HG02642 (cell line): ENCODE results near the gene UXS1.

Experiments used
- ATAC-seq: cut with Tn5 transposase; IDR thresholded peaks from one replicate; pipeline ENCODE4 v1.9.1; 2021; ENCODE audit warnings: mild to moderate bottlenecking; ENCODE audit not compliant: unreplicated experiment, poor library complexity

UXS1 gene

DNA sequence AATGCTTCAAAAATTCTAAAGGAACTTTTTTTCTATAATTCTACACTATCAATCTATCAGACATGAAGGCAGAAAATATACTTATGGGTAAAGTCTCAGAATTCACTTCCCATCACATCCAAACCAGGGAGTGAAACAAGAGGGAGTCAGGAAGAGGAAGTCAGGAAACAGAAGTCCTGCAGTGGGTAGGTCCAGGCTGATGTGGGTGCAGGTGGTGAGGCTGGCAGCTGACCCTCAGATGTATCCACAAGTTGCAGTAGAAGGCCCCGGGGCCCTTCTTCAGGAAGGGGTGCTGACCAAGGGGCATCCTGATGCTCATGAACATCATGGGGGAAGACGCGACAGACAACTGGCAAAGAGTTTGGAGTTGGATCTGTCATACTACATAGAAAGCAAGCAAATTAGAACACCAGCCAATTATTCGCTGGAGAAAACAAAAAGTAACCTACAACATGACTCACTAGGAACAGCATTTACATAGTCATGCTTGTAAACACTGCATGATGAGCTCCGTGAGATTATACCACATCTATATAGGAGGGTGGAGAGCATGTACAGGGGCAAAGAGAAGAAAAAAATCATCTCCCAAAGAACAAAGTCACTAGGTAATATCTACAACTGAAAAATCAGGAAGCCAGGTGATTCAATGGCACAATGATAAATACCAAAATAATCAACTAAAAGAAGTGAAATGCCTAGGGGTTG lies 4.2 kb downstream of the UXS1 start:
- no peak for ATAC-seq

DNA sequence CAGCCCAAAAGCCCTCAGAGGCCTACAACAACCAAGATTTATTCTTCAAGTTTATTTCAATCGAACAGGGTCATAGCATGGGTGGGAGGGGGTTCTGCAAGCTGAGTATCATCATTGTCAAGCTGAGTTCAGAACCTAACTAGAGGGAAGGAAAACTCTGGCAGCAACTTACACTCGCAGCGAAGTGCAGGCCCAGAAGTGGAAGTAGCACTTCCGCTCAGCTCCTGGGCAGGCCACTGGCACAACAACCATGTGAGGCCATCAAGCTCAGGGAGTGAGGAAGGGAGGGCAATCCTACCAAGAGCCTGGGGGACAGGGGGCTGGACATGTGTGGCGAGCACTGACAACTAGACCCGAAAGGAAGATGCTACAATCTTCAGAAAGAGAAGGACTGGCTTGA lies 4.8 kb downstream of the UXS1 start:
- ATAC-seq: no peak

DNA sequence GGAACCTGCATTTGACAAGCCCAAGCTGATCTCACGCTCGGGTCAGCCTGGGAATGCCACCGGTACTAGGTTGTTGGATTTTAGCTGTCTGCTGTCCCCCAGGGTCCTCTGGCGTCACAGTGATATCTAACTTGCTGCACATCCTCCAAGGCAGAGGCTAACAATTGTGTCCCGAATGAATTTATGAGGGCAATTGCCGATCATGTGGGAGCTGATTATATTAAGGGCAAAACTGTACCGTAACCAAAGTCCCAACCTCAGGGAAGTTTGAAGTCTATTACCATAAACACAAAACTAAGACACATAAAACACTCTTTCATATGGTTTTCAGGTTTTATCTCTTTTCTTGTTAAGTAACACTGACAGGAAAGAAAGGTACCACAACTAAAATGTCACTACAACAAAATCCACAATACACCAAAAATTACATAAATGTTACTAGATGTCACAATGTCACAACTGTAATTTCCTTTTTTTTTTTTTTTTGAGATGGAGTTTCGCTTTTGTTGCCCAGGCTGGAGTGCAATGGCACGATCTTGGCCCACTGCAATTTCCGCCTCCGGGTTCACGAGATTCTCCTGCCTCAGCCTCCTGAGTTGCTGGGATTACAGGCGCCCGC lies 6.7 kb downstream of the UXS1 start:
- no peak for ATAC-seq

DNA sequence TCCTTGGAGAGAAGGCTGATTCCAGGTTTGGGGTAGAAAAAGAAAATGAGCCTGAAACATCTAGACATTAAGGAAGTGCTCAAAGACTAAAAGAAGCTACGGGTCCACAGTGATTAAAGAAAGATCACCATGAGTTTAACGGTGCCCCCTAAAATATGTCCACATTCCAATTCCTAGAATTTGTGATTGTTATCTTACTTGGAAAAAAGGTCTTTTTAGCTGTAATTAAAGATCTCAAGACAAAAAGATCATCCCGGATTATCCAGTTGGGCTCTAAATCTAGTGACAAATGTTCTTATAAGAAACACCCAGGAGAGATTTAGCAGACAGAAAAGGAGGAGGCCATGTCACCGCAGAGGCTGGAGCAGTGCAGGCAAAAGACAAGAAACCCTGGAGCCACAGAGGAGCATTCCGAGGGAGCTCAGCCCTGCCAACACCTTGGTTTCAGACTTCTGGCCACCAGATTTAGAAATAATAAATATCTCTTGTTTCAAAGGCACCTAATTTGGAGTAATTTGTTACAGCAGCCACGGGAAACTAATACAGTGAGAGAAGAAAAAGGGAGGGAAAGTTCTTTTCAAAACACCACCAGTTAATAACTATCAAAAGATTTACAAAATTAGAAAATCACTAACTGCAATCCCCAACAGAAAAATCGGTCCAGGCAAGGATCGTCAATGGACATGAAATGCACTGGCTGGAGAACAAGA lies 8.5 kb downstream of the UXS1 start:
- ATAC-seq: no peak

DNA sequence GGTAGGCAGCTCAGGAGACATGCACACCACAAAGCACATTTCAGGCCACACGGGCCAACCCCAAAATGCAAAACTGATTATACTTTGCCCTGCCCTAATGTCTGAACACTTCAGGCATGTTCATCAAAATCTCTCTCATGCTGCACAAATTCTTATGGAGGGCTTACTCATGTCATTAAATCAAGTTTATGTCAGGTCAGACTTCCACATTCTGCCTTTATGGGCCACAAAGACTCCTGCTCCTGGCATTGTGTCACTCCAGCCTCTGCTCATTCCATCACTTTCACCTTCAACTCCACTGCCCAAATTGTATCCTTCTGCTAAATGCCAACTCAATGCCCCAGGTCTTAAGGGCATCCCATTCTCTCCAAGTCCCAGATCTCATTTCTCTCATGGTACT lies 9.2 kb downstream of the UXS1 start:
- ATAC-seq: no peak

DNA sequence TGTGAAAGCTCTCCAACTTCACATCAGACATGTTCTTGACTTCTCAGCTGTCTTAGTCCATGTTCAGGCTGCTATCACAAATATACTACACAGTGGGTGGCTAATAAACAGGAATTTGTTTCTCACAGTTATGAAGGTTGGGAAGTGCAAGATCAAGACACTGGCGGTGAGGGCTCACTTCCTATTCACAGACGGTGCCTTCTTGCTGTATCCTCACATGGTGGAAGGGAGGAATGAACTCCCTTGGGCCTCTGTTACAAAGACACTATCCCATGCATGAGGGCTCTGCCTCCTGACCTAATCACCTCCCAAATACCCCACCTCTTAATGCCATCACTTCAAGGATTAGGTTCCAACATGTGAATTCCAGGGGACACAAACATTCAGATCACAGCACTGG lies 9.7 kb downstream of the UXS1 start:
- ATAC-seq: no peak

DNA sequence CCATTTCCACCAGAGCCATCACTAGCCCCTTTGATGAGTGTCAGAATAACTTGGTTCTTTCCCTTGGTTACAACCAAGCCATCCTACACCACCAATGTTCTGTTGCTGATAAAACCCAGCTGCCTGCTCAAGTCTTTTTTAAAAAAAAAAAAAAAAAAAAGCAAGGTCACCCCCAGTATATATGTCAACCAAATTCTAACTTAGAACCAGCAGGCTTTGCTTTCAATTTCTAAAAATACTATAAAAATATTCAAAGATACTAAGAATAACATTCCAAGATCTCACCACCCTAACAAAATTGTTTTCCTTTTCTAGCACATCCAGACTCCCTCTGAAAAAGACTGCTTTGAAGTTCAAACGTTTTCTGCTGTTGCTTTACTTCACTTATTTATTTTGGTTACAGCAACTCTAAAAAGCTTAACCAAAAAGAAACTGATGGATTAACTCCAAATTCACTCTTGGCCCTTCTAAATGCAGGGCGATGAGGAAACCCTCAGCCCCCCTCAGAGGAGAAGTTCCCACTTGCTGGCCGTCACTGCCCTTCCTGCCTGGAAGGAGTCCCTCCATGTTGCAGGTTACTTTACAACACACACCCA lies 10.9 kb downstream of the UXS1 start:
- no peak for ATAC-seq

DNA sequence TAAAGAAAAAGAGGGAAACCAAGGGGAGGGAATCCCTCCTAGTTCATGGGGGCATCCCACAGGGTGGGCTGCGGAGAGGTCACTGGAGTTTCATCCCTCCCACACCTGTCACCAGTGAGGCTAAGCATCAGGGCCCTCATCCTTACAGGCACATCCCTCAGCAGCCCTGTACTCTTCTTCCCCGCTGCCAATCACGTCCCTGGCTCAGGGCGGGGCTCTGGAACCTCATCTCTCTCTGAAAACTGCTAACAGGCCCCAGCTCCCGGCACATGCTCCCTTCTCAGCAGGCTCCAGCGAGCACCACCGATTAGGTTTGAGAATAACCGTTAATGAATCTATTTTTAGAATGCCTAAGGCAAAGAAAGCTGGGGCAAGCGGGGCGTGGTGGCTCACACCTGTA lies 13.0 kb downstream of the UXS1 start:
- ATAC-seq: no peak

DNA sequence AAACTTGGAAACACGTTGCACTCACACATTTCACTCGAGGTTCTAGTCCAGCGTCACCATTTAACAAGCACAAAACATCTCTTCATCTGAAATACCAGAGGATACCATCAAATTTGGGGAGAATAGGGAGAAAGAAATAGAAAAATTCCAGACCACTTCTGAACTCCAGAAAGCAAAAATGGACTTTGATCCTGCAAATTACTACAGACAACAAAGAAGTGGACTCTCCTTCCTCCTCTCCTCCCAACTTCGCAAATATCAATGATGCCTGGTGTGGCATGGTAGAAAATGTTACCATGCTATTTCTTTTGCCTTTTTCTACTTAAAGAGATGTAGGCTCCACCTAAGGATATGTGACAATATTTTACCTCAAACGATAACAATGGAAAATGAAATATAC lies 13.5 kb downstream of the UXS1 start:
- no peak for ATAC-seq

DNA sequence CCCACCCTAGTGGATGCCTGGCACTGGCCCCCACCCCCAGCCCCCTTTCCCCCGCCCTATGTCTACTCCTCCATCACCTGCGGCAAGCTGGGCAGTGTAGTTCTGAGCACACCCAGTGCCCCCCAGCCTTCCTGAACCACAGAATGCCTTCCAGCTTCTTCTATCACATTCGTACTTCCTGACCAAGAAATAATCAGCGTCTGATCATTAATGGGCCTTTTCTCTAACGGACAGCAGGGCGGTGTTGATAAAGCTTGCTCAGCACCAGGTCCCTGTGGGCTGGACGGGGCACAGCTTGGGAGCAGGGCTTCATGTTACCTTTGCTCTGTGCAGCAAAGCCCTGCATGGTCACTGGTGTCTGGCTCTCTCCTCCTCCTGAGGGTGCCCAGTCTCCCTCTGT lies 15.4 kb downstream of the UXS1 start:
- ATAC-seq: no peak

DNA sequence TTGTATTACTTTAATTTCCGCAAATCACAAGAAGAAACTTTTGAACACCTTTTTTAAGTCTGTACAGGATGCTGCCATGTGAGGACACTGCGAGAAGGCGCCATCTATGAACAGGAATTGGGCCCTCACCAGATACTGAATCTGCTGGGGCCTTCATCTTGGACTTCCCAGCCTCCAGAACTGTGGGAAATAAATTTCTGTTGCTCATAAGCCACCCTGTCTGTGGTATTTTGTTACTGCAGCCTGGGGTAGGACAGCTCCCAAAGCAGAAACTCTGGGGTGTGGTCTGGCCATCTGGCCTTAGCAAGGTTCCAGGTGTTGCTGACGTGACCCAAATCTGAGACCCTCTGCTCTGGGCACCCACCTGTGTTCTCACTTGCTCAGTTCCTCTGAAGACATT lies 16.5 kb downstream of the UXS1 start:
- ATAC-seq: no peak

DNA sequence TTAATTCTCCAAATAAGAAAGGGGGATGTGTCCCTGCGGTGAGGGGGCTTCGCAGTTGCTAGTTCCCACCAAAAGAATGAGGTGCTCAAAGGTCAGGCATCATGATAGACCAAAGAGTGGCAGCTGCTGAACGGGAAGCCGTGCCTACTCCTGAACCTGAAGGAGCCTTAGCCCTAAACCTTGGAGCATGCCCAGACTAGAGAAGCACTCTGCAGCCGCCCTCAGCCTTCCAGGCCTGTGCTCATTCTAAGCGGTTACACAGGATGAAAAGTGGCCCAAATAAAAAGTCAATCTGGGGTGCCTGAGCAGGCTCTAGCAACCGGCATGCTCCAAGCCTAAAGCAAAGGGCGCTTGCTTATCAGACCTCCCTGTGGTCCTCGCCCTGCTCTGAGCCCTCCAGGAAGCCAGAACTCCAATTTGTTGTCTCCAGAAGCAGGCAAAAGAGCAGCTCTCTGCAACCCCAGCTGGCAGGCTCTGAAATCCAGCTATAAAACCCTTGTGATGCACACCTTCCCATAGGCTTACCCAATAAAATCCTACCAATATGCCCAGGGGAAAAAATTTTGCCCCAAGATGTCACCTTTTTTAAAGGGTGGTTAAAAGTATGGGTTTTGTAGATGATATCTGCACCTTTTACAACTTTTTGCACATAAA lies 17.5 kb downstream of the UXS1 start:
- no peak for ATAC-seq

DNA sequence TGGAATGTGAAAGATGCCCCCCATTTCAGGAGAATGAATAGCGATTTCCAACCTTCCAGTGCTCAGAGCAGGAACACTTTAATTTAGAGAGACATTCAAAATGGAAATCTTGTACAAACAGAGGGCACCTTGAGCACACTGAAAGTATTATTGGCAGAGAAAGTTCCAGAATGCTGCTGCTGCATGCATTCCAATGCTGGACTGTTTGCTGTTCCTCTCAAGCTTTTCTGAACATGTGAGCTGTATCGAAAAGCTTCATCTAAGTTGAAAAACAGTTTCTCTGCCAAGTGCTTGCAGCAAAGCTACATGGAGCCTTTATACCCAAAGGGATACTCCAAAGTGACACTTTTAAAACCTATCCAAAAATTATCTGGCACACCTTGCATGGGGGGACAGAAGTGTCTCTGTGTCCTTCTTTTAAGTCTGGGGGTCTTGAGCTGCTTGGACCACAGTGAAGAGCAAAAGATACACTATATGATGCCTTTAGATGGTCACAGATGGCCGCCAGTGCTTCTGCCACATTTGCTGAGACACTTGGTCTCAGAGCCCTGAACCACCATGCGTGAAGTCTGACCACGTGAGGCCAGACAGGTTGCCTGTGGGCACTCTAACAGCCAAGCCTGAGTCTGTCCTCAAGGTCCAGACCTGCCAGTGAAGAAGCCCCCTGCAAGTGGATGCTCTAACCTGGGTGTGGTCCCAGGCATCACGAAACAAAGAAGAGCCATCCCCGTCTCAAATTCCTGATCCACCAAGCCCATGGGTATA lies 18.8 kb downstream of the UXS1 start:
- no peak for ATAC-seq

DNA sequence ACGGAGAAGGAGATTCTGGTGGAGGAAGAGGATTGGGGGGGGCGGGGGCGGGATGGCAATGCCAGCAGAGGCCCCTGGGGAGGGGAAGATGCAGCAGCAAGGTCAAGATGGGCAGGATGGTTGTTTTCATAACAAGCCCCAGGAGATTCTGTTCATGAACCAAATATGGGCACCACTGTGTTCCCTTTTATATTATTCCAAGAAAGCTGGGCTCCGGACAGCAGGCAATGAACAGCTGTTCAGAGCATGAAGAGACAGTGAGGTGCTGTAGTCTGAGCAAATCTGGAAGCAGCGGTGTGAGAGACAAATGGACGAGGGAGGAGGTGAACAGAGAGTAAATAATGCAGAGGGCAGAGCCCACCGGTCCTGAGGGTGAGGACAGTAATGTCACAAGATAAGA lies 20.0 kb downstream of the UXS1 start:
- ATAC-seq: no peak

DNA sequence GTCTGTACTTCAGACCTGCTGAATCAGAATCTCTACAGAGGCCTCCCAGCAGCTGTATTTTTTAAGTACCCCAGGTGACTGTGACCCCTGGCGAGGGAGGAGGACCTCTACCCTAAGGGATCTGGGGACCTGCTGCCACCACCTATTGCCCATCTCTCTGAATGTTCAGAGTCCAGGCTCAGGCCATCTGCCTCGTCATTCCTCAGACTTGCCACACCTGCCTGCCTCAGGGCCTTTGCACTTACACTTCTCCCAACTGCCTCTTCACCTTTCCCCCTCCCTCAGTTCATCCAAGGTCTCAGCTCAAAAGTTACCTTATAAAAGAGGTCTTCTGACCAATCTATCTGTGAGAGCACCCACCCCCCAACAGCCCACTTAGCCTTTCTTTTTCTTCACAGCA lies 21.5 kb downstream of the UXS1 start:
- ATAC-seq: no peak

DNA sequence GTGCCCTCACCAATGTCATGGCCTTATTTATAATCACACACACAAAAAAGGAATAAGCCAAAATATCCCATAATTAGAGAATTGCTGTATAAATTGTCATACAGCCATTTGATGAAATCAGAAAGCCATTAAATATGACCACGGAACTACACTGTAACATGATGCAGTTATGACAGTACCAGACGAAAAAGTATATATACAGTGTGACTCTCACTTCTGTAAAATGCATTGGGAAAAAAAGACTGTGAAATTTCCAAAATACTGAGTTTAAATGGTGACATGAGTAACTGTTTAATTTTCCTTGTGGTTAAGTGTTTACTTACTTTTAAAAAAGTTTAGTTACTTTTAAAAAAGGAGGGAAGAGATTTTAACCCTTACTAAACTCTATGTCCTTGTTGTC lies 25.4 kb downstream of the UXS1 start:
- no peak for ATAC-seq

DNA sequence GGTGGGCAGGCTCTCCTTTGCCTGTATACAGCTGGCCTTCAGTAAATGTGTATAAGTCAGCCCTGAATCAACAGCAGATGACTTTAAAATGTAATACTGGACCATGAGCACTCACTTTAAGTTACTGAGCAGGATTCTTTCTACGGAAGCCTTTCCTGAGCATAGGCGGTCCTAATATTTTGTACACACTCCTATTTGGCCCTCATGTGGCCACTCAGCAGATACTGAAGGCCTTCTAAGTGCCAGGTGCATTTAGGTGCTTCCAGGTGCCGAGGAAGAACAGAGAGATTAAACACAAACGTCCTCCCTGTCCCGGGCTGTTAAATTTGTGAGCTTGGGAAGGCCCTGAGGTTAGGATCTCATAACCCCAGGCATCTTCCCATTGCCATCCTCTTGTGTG lies 27.0 kb downstream of the UXS1 start:
- ATAC-seq: no peak

DNA sequence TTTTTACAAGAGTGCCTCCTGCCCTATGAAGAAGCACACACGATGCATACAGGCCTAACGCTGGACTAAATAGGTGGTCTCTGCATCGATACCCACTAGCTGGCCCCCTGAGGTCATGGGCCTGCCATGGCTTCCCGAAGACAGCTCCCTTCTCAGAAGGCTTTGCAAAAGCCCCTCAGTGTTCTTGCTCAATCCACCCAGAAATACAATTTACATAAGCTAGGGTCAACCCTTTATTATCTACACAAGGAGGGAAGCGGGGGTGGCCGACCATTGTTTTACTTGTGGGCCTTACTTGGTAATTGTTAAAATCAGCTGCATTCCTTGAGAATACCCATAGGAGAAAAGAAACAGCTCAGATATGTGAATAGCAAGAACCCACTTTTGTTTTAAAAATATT lies 28.5 kb downstream of the UXS1 start:
- ATAC-seq: no peak

DNA sequence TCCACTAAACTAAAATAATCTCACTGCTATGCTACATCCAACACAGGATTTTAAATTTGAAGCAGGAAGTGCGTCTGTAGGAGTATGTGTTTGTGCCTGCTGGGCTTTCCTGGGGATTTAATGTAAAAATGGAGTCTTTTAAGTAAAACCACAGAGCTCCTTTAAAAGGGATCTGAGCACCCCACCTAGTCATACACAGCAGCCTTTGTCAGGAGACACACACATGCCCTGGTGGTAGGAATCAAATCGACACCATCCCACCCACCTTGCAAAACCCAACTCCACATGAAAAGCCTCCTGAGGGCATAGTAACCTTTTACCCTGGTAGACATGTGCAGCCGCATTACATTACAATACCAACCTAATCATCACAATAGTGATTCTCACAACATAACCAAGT lies 29.1 kb downstream of the UXS1 start:
- ATAC-seq: no peak

DNA sequence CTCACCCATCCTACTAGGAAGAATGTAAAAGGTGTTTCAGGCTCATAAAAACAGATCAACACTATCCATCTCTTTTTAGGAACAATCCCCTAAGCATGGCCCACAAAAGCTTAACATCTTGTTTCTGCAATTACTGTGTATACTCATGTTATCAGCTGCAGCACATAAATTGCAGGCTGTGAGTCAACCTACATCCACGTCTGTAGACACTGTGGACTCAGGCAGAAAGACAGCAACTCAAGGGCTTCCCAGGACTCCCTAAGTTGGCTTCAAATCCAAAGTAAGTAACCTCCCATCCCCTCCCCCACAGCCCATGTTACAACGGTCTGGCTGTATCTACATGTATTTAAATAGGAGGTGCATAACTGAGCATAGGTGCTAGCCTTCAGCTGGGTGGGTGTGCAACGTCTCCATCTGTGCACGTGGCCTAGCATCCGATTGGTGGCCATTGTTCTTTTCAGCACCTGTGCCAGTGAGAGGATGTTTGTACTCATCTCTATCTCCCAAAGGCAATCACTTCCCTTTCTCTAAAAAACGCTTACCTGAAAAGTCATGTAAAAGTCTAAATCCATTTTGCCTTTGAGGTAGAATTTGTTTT lies 30.1 kb downstream of the UXS1 start:
- ATAC-seq: no peak
